GM12872 (cell line): ENCODE results near the gene SIN3A.

Experiments used
- TF ChIP-seq, protein P1 (sequence below): IDR thresholded peaks from 3 replicates; pipeline ENCODE4 v1.5.1; 2011; ENCODE audit warnings: low read depth, mild to moderate bottlenecking, low read length, moderate library complexity; ENCODE audit not compliant: insufficient read depth

SIN3A gene

GRCh38 chr15:75416584-75416983, 34.9 kb downstream of the SIN3A start:
- TF ChIP-seq, protein P1, sequence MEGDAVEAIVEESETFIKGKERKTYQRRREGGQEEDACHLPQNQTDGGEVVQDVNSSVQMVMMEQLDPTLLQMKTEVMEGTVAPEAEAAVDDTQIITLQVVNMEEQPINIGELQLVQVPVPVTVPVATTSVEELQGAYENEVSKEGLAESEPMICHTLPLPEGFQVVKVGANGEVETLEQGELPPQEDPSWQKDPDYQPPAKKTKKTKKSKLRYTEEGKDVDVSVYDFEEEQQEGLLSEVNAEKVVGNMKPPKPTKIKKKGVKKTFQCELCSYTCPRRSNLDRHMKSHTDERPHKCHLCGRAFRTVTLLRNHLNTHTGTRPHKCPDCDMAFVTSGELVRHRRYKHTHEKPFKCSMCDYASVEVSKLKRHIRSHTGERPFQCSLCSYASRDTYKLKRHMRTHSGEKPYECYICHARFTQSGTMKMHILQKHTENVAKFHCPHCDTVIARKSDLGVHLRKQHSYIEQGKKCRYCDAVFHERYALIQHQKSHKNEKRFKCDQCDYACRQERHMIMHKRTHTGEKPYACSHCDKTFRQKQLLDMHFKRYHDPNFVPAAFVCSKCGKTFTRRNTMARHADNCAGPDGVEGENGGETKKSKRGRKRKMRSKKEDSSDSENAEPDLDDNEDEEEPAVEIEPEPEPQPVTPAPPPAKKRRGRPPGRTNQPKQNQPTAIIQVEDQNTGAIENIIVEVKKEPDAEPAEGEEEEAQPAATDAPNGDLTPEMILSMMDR: no peak

DNA sequence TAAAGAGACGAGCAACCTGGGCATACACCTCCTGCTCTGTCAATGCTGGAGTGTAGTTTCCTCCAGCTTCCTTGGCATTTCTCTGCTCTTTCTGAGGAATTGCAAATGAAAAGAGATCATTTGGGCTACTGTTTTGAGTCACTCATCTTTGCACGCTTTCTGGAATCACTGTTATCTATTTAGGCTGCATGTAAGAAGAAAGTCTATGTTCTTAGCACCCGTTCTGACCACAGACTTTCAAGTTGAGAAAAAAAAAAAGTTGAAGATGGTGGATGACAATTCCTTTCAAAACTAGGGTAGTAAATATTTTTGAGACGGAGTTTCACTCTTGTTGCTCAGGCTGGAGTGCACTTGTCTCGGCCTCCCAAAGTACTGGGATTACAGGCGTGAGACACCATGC, 41.3 kb downstream of the SIN3A start:
- TF ChIP-seq, protein P1: no peak

DNA sequence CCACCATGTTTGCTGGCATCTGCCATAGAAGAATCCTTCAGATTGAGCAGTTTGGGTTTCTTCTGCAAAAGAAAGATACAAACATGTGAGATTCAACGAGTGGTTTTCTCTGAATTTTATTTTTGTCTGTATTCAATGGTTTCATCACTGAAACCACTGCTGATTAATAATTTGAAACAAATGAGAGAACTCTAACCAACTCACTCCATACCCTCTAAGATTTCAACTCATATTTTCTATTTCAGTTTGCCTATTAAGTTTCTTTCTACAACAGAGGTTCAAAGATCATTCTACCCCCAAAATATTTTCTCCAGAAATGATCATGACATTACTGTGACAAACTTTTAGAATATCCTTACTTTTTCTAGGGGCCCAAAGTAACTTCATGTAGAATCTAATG, 44.4 kb downstream of the SIN3A start:
- TF ChIP-seq, protein P1: no peak

- TF ChIP-seq, protein P1: no peak
Observed at GRCh38 chr15:75403892-75404291, 47.6 kb downstream of the SIN3A start.

- TF ChIP-seq, protein P1: no peak
Observed at GRCh38 chr15:75397494-75397893, 54.0 kb downstream of the SIN3A start.

DNA sequence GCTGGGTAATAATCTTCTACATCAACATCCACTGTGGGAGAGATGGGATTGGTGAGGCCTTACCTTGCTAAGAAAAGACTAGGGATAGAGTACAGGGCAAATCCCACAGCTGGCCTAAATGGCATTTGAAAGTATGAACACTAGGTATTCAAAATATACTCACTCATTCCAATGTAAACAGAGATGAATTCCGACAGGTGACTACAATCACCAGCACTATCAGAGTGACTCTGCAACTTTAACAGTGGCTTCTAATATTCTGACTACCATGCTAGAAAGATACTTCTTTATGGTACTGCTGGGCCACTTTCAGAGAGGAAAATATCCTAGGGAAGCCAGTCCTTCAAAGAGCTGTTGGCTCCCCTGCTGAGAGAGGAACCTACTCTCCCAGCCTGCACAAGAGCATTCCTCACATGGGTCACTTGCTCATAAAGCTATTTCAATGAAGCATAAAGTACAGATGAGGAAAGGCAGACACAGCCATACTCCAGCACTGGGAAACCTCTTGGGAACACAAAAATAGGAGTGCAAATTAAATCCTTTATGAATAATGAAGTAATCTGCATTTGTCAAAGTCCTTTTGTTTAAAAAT, 61.6 kb downstream of the SIN3A start:
- TF ChIP-seq, protein P1: no peak

DNA sequence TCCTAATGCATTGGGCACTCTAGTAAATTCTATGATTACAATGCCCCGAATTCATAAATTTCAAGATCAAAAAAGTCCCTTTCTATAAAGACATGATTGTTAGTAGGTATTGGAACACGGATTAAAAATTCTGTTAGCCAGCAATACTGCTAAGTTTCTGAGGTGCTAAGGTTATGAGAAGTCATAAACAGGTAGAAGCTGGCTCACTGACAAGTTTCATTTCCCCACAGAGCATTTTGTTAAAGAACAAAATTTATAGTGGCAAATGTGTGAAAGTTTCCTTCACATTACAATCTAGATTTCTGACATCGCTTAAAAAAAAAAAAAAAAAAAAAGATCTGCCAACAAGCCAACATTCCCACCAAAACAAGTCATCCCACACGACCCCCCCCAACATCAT, 70.7 kb downstream of the SIN3A start:
- TF ChIP-seq, protein P1: no peak
